AG09319 (cell line): Measurements from ENCODE around the gene USP49.

Experiments used
- DNase-seq: peaks from one replicate; pipeline ENCODE4 v3.0.0-alpha.2; 2010; ENCODE audit warnings: low read depth; ENCODE audit errors: extremely low read depth
- CTCF ChIP-seq: IDR thresholded peaks from 2 replicates; pipeline ENCODE4 v1.5.1; 2011; ENCODE audit warnings: low read depth, mild to moderate bottlenecking, inconsistent platforms, low read length, moderate library complexity

USP49 gene

GRCh38 chr6:41748102-41748477 is 147.1 kb downstream of the USP49 start:
- DNase-seq = no peak
- no peak for TF ChIP-seq CTCF

GRCh38 chr6:41747256-41748101 is 147.7 kb downstream of the USP49 start, which contains the start of gene PGC:
PGC (minus strand) TSS chr6:41747397; CDS start chr6:41747334, 63 bp downstream.
- DNase-seq = no peak
- no peak for TF ChIP-seq CTCF

GRCh38 chr6:41746107-41746506 is 149.1 kb downstream of the USP49 start:
- TF ChIP-seq CTCF = no peak
- no peak for DNase-seq

GRCh38 chr6:41744236-41744787 is 150.9 kb downstream of the USP49 start:
- no peak for TF ChIP-seq CTCF
- no peak for DNase-seq

GRCh38 chr6:41743406-41744235 is 151.6 kb downstream of the USP49 start:
- TF ChIP-seq CTCF = no peak
- no peak for DNase-seq

GRCh38 chr6:41741625-41742490 is 153.3 kb downstream of the USP49 start:
- TF ChIP-seq CTCF = no peak
- DNase-seq = no peak
